Measurements from ENCODE around the gene ATP11C. TPM values are rescaled to one million over a fixed set of nuclear protein-coding genes. Genes with fewer than 3 reads are reported as not detected.
A peak's percentile ranks its signal among the peaks of the same experiment; 100 is the strongest.
"Not testable (repeated sequence)": the region's sequence is repeated elsewhere in the genome, so short reads cannot be mapped to it uniquely, and the experiment has no call there.

Gene ATP11C
- total RNA-seq, 5 donors from 2014 or later (not counting 1 experiment from before 2014, with no cell fraction given), result 18.4 to 27.1 (median 23.1) TPM

- Mint-ChIP-seq H3K4me3 (peak overlapping the region; percentile 79 to 85 (median 81)), H3K27ac (peak overlapping the region; percentile 44 to 63), H3K27me3 (no peaks in the 10 kb centered on the region), H3K9me3 (no peaks in the 10 kb centered on the region), H3K36me3 (no peaks in the 10 kb centered on the region), H3K4me1 (peaks cover 29% of the 10 kb centered on the region in 3 donors)
- Histone ChIP-seq H3K27ac (ENCODE audit: low read length) (no peak overlapping the region), H3K9me3 (no peaks in the 10 kb centered on the region), H3K4me3 (ENCODE audit: control insufficient read depth in 1 of 2, extremely low read depth in 1 of 2, low read length in 1 of 2) (peak overlapping the region; percentile 64 to 65), H3K4me1 (ENCODE audit: control insufficient read depth in 1 of 2, extremely low read depth in 1 of 2, insufficient read depth in 2 of 2, low read length in 2 of 2) (peaks cover 3 to 7% of the 10 kb centered on the region in 2 experiments), H3K27me3 (replicated peaks in 1 of 2; ENCODE audit: control insufficient read depth in 2 of 2, extremely low read depth in 1 of 2, insufficient read depth in 2 of 2, low read length in 1 of 2) (no peaks in the 10 kb centered on the region), H3K36me3 (ENCODE audit: control insufficient read depth in 2 of 2, extremely low read depth in 1 of 2, insufficient read depth in 1 of 2, low read length in 1 of 2) (no peaks in the 10 kb centered on the region)
- WGBS (ENCODE audit: insufficient coverage), result 0% methylated on average over 5 of the region's 27 CpGs
- CTCF ChIA-PET, result interaction anchor here (0.7 kb wide), 2 partner anchors 67 to 134 kb away, joined by 4 to 6 read pairs; no protein-coding TSS in a partner anchor
- ATAC-seq (replicated peaks in 1 of 4), result peak in 1 of 4 experiments; percentile 5
- DNase-seq, result peak in 13 of 35 experiments; percentile 0 to 24 (median 2)
- POLR2A ChIA-PET, result no interaction called here
These were observed 1.8 kb downstream of the ATP11C start for GRCh38 chrX:139930916-139931645.

DNA sequence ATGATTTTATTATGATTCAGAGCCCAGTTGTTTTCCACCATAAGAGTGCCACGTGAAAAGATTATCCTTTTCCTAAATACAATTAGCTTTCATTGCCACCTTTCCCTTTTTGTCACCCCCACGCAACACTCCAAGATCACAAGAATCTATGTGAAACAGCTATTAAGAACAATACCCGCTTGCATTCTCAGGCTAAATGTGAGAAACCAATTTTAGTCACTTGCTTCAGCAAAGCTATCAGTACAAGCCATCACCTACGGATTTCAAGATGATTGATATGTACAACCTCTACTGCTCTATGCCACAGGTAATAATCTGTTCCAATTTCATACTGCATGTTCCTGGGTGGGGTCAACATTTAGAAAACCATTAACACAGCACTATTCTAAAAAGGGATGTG, 2.5 kb downstream of the ATP11C start:
- H3K27me3 ChIP-seq (replicated peaks in 1 of 2; ENCODE audit: control insufficient read depth in 2 of 2, extremely low read depth in 1 of 2, insufficient read depth in 2 of 2, low read length in 1 of 2), result no peaks in the 10 kb centered on the region
- H3K27ac ChIP-seq (ENCODE audit: low read length), result no peak overlapping the region
- peaks cover 29 to 36% (median 35%) of the 10 kb centered on the region in 3 donors for H3K4me1 Mint-ChIP-seq
- 20% methylated on average over 1 of the region's 4 CpGs for WGBS (ENCODE audit: insufficient coverage)
- no peaks in the 10 kb centered on the region for H3K9me3 ChIP-seq
- ChIA-PET POLR2A (no interaction called here), CTCF (interaction anchor here (0.7 to 1.1 kb wide), 3 partner anchors 10 to 133 kb away, joined by 3 to 6 read pairs (median 4); no protein-coding TSS in a partner anchor)
- H3K4me1 ChIP-seq (ENCODE audit: control insufficient read depth in 1 of 2, extremely low read depth in 1 of 2, insufficient read depth in 2 of 2, low read length in 2 of 2), result peaks cover 3 to 7% of the 10 kb centered on the region in 2 experiments
- H3K36me3 Mint-ChIP-seq, result no peaks in the 10 kb centered on the region
- DNase-seq, result no peak
- no peak overlapping the region for H3K4me3 ChIP-seq (ENCODE audit: control insufficient read depth in 1 of 2, extremely low read depth in 1 of 2, low read length in 1 of 2)
- no peaks in the 10 kb centered on the region for H3K9me3 Mint-ChIP-seq
- peak overlapping the region in 1 of 2 donors; percentile 15 for H3K27ac Mint-ChIP-seq
- no peaks in the 10 kb centered on the region for H3K36me3 ChIP-seq (ENCODE audit: control insufficient read depth in 2 of 2, extremely low read depth in 1 of 2, insufficient read depth in 1 of 2, low read length in 1 of 2)
- peak overlapping the region; percentile 79 to 85 (median 81) for H3K4me3 Mint-ChIP-seq
- H3K27me3 Mint-ChIP-seq, result no peaks in the 10 kb centered on the region
- no peak for ATAC-seq (replicated peaks in 1 of 4)

DNA sequence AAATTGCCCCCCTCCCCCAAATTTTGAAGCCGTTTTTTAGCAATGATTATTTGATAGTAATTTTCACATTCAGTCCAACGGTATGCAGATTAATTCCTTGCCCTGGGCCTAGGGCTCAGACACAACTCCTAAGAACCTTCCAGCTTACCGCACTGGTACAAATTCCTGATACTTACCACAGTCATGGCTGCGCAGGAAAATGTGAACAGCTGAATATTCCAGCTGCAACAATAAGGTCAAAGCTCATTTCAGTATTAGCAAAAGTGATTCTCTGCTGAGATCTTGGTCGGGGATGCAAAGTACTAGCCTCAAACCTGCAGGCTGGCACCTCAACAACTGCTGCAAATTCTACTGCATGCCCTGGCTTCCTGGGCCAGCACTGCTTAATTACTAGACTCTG, 3.0 kb downstream of the ATP11C start:
- ChIA-PET POLR2A (no interaction called here), CTCF (interaction anchor here in 1 of 2 donors (1.1 kb wide), 1 partner anchor 9 kb away, joined by 3 read pairs; no protein-coding TSS in a partner anchor)
- Mint-ChIP-seq H3K36me3 (no peaks in the 10 kb centered on the region), H3K4me3 (peak overlapping the region; percentile 17 to 85 (median 79)), H3K9me3 (no peaks in the 10 kb centered on the region), H3K27ac (no peak overlapping the region), H3K27me3 (no peaks in the 10 kb centered on the region), H3K4me1 (peaks cover 29 to 38% (median 35%) of the 10 kb centered on the region in 3 donors)
- DNase-seq (no peak), ATAC-seq (replicated peaks in 1 of 4) (no peak)
- peaks cover 3 to 7% of the 10 kb centered on the region in 2 experiments for H3K4me1 ChIP-seq (ENCODE audit: control insufficient read depth in 1 of 2, extremely low read depth in 1 of 2, insufficient read depth in 2 of 2, low read length in 2 of 2)
- no peak overlapping the region for H3K27ac ChIP-seq (ENCODE audit: low read length)
- no peak overlapping the region for H3K4me3 ChIP-seq (ENCODE audit: control insufficient read depth in 1 of 2, extremely low read depth in 1 of 2, low read length in 1 of 2)
- no peaks in the 10 kb centered on the region for H3K27me3 ChIP-seq (replicated peaks in 1 of 2; ENCODE audit: control insufficient read depth in 2 of 2, extremely low read depth in 1 of 2, insufficient read depth in 2 of 2, low read length in 1 of 2)
- no peaks in the 10 kb centered on the region for H3K36me3 ChIP-seq (ENCODE audit: control insufficient read depth in 2 of 2, extremely low read depth in 1 of 2, insufficient read depth in 1 of 2, low read length in 1 of 2)
- WGBS (ENCODE audit: insufficient coverage), result 67% methylated on average over 1 of the region's 5 CpGs
- no peaks in the 10 kb centered on the region for H3K9me3 ChIP-seq

GRCh38 chrX:139924696-139925095, 8.2 kb downstream of the ATP11C start:
- H3K27ac Mint-ChIP-seq, result no peak overlapping the region
- ChIA-PET CTCF (no interaction called here), POLR2A (no interaction called here)
- H3K27ac ChIP-seq (ENCODE audit: low read length), result no peak overlapping the region
- peaks cover 15 to 46% (median 38%) of the 10 kb centered on the region in 3 donors for H3K4me1 Mint-ChIP-seq
- no peaks in the 10 kb centered on the region for H3K27me3 Mint-ChIP-seq
- H3K9me3 ChIP-seq, result no peaks in the 10 kb centered on the region
- no CpG with 5 or more reads among the region's 6 CpGs for WGBS (ENCODE audit: insufficient coverage)
- H3K4me3 ChIP-seq (ENCODE audit: control insufficient read depth in 1 of 2, extremely low read depth in 1 of 2, low read length in 1 of 2), result no peak overlapping the region
- ATAC-seq (replicated peaks in 1 of 4), result no peak
- H3K4me1 ChIP-seq (ENCODE audit: control insufficient read depth in 1 of 2, extremely low read depth in 1 of 2, insufficient read depth in 2 of 2, low read length in 2 of 2), result no peaks in the 10 kb centered on the region
- no peaks in the 10 kb centered on the region for H3K27me3 ChIP-seq (replicated peaks in 1 of 2; ENCODE audit: control insufficient read depth in 2 of 2, extremely low read depth in 1 of 2, insufficient read depth in 2 of 2, low read length in 1 of 2)
- peaks cover 7% of the 10 kb centered on the region for H3K36me3 Mint-ChIP-seq
- H3K9me3 Mint-ChIP-seq, result no peaks in the 10 kb centered on the region
- no peak for DNase-seq
- H3K36me3 ChIP-seq (ENCODE audit: control insufficient read depth in 2 of 2, extremely low read depth in 1 of 2, insufficient read depth in 1 of 2, low read length in 1 of 2), result no peaks in the 10 kb centered on the region
- H3K4me3 Mint-ChIP-seq, result no peak overlapping the region

GRCh38 chrX:139924069-139924695, 8.7 kb downstream of the ATP11C start:
- Histone ChIP-seq H3K36me3 (ENCODE audit: control insufficient read depth in 2 of 2, extremely low read depth in 1 of 2, insufficient read depth in 1 of 2, low read length in 1 of 2) (no peaks in the 10 kb centered on the region), H3K4me3 (ENCODE audit: control insufficient read depth in 1 of 2, extremely low read depth in 1 of 2, low read length in 1 of 2) (no peak overlapping the region), H3K4me1 (ENCODE audit: control insufficient read depth in 1 of 2, extremely low read depth in 1 of 2, insufficient read depth in 2 of 2, low read length in 2 of 2) (no peaks in the 10 kb centered on the region), H3K27ac (ENCODE audit: low read length) (no peak overlapping the region), H3K9me3 (no peaks in the 10 kb centered on the region), H3K27me3 (replicated peaks in 1 of 2; ENCODE audit: control insufficient read depth in 2 of 2, extremely low read depth in 1 of 2, insufficient read depth in 2 of 2, low read length in 1 of 2) (no peaks in the 10 kb centered on the region)
- H3K4me3 Mint-ChIP-seq, result no peak overlapping the region
- POLR2A ChIA-PET, result no interaction called here
- H3K9me3 Mint-ChIP-seq, result no peaks in the 10 kb centered on the region
- no peak overlapping the region for H3K27ac Mint-ChIP-seq
- H3K4me1 Mint-ChIP-seq, result peaks cover 10 to 42% (median 34%) of the 10 kb centered on the region in 3 donors
- WGBS (ENCODE audit: insufficient coverage), result 31% methylated on average over 3 of the region's 5 CpGs
- ATAC-seq (replicated peaks in 1 of 4), result no peak
- DNase-seq, result peak in 1 of 35 experiments; percentile 7
- CTCF ChIA-PET, result no interaction called here
- H3K36me3 Mint-ChIP-seq, result peaks cover 7% of the 10 kb centered on the region
- no peaks in the 10 kb centered on the region for H3K27me3 Mint-ChIP-seq

- H3K9me3 ChIP-seq; H3K4me3 Mint-ChIP-seq; H3K27ac Mint-ChIP-seq; H3K36me3 Mint-ChIP-seq; H3K27me3 Mint-ChIP-seq; H3K4me1 ChIP-seq (ENCODE audit: control insufficient read depth in 1 of 2, extremely low read depth in 1 of 2, insufficient read depth in 2 of 2, low read length in 2 of 2); ATAC-seq (replicated peaks in 1 of 4); H3K36me3 ChIP-seq (ENCODE audit: control insufficient read depth in 2 of 2, extremely low read depth in 1 of 2, insufficient read depth in 1 of 2, low read length in 1 of 2); H3K4me3 ChIP-seq (ENCODE audit: control insufficient read depth in 1 of 2, extremely low read depth in 1 of 2, low read length in 1 of 2); H3K27ac ChIP-seq (ENCODE audit: low read length); H3K9me3 Mint-ChIP-seq; H3K27me3 ChIP-seq (replicated peaks in 1 of 2; ENCODE audit: control insufficient read depth in 2 of 2, extremely low read depth in 1 of 2, insufficient read depth in 2 of 2, low read length in 1 of 2); DNase-seq: not testable (repeated sequence)
- POLR2A ChIA-PET, result interaction anchor here in 1 of 2 donors (0.7 kb wide), 1 partner anchor 12 kb away, joined by 8 read pairs; the partner anchor contains the start of gene ATP11C
- CTCF ChIA-PET, result interaction anchor here (0.6 to 1.1 kb wide), 2 partner anchors 9 kb away, joined by 3 to 4 read pairs; no protein-coding TSS in a partner anchor
- no CpG with 5 or more reads among the region's 6 CpGs for WGBS (ENCODE audit: insufficient coverage)
- peaks cover 3 to 42% (median 29%) of the 10 kb centered on the region in 3 donors for H3K4me1 Mint-ChIP-seq
These were observed 11.7 kb downstream of the ATP11C start for GRCh38 chrX:139921142-139921541.

All from T-cell (primary cell).